Stimulated activated naive CD8-positive, alpha-beta T cell treated with anti-CD3 and anti-CD28 coated beads, Interleukin-15, Interleukin-2, amounts not matched to agents 100 U/mL and 50 U/mL, for 24 hours (primary cell): Measurements from ENCODE around the gene MRGPRD.

ENCODE experiments used
- ATAC-seq: fragments of 150-1000 bp; cut with Tn5 transposase; one replicate; pipeline ENCODE4 v1.10.0; 2021
- DNase-seq: peaks from one replicate; pipeline ENCODE4 v3.0.0; 2021

MRGPRD gene

GRCh38 chr11:68930991-68931855 lies 49.6 kb downstream of the MRGPRD start:
- no peak for DNase-seq
- no peak for ATAC-seq
